Measurements from ENCODE around the gene EML1.

Gene EML1

DNA sequence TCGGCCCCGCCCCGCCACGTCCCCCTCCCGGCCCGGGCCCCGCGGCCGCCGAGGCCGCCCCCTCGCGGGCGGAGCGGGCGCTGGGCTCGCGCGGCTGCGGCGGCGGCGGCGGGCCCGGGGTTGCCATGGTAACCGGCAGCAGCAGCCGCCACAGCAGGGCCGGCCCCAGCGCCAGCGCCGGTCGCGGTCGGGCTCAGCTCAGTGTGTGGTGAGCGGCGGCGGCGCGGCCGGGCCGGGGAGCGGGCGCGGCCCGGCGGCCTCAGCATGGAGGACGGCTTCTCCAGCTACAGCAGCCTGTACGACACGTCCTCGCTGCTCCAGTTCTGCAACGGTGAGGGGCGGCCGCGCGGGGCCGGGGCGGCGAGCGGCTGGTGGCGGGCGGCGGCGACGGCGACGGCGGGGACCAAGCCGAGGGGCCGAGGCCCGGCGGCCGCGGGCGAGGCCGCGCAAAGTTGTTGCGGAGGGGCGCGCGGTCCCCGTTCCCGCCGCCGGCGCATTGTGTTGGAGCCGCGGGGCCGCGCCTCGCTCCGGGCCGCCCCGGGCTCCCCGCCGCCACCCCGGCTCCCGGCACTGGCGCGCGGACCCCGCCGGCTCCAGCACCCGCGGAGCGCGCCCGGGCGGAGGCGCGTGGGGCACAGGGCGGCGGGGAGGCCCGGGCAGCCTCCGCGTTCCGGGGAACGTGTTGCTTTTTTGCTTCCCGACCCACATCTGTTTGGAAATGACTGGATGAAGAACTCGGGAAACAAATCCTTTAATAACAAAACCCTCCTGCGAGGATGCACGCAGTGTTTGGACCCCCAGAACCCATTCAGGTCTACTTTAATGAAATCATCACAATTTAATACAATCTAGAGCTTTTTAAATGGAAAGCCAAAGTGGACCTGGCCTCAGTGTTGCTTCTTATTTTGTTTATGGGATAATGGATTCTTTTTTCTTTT lies at the start of gene EML1:
EML1 (plus strand) TSS at position 201 of the 938 bp plus-strand sequence; CDS start at position 265, 64 bp downstream.
- DNase-seq (ENCODE audit: low read depth): peak; percentile 61

DNA sequence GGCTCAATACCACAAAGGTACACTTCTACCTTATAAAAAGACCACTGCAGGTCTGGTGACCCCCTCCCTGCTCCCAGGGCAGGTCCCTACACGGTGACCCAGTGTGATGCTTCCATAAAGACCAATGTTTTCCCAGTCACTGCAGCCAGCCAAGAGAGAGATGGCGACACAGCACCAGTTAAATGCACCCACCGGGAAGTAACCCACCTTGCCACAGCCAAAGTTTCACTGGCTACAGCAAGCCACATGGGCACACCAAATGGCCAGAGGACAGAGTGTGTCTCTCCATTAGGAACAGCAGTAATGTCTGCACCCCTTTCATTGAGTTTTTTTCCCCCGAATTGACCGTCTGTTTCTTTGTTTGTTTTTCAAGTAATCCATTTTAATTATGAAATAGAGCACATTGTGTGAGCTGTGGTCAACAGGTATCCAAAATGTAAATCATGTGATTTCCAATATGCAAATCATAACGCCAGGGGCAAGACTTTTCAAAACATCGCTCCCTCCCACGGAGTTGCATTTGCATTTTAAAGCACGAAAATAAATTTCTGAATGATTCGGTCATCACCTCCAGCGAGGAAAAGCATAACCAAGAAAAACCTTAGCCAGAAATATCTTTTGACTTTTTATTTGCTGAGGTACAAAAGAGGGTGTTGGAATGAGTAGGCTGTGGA lies 48.9 kb upstream of the EML1 start:
- DNase-seq (ENCODE audit: low read depth): no peak

- DNase-seq (ENCODE audit: low read depth): no peak
Observed at GRCh38 chr14:99744873-99745224, 48.4 kb upstream of the EML1 start.

DNA sequence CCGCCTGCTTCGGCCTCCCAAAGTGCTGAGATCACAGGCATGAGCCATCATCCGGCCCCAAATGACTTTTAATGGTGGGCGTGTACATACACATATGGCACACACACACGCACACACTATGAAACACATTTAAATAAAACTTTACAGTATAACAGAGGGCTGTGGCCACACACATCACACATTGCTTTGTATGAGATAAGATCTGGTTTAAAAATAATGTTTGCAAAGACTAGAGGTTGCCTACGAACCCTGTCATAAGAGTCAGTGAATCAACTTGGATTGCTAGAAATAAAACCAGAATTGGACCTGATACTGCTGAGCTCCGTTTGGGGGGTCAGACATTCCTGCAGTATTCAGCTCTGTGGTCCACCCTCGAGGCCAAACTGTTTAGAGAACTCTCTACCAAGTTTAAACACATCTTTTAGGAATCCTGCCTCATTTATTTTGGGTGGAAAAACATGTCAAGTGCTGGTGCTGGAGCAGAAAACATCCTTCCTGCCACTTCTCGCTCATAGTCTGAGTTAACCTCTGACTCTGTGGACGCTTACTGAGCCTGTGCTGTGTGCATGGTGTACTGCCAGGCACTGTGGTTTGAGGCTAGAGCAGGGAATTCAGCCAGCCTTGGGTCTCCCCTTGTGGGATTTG lies 47.8 kb upstream of the EML1 start:
- DNase-seq (ENCODE audit: low read depth): no peak

DNA sequence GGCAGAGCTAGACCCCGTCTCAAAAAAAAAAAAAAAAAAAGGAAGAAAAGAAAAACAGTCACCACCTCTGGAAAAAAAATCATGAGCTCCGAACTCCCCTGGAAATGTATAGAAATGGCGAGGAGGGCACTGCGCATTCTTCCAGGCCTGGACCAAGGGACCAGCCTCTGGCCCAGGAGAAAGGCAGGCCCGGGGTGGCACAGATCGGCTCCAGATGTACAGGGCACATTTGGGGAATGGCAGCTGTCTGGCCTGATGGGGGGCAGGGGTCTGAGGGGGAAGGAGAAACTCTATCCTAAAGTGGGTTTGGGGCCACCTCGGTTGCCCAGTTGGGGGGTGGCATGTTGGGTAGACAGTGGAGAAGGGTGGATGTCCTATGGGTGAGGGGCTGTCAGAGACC lies 46.0 kb upstream of the EML1 start:
- DNase-seq (ENCODE audit: low read depth): no peak

DNA sequence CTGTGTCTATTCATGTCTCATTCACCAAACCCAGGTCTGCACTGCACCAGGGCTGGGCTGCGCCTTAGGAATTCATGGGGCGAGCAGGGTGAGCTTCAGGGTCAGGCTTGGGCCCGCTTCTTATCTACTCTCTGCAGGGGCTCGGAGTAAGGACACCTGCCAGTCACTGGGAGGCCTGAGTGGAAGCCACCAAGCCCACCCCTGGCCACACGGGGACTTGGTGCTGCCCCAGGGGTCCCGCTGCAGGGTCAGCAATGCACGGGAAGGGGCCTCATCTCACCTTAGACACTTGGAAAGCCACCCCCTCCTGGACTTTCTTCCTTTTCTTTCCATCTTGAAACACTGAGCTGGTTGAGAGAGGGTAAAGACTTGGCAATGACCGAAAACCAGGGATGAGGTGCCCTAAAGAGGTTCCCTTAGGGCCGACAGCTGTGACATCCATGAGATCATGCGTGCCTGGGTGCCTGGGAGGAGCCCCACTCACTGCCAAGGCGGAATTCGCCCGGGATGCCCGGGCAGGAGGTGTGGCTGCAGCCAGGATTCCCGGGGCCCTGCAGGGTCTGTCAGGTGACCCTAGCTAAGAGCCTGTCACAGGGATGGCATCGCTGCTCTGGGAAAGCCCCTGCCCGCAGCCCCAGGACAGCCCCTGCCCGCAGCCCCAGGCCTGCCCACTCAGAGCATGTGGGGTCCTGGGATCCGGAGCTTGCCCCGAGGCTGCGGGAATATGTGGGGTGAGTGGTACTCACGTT lies 45.5 kb upstream of the EML1 start:
- DNase-seq (ENCODE audit: low read depth): no peak

- DNase-seq (ENCODE audit: low read depth): no peak
Observed at GRCh38 chr14:99748529-99748928, 44.7 kb upstream of the EML1 start.

DNA sequence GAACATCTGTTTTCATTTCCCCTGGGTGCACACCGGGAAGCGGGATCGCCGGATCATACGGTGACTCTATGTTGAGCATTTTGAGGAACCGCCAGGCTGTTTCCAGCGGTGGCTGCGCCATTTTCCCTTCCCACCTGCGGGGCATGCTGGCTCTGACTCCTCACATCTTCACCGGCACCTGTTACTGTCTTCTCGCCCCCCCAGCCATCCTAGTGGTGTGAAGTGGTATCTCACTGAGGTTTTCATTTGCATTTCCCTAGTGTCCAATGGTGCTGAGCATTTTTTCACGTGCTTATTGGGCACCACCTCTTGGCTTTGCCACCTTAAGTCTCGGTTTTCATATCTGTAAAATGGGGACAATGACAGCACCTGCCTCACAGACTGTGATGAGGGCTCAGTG lies 44.1 kb upstream of the EML1 start:
- no peak for DNase-seq (ENCODE audit: low read depth)

DNA sequence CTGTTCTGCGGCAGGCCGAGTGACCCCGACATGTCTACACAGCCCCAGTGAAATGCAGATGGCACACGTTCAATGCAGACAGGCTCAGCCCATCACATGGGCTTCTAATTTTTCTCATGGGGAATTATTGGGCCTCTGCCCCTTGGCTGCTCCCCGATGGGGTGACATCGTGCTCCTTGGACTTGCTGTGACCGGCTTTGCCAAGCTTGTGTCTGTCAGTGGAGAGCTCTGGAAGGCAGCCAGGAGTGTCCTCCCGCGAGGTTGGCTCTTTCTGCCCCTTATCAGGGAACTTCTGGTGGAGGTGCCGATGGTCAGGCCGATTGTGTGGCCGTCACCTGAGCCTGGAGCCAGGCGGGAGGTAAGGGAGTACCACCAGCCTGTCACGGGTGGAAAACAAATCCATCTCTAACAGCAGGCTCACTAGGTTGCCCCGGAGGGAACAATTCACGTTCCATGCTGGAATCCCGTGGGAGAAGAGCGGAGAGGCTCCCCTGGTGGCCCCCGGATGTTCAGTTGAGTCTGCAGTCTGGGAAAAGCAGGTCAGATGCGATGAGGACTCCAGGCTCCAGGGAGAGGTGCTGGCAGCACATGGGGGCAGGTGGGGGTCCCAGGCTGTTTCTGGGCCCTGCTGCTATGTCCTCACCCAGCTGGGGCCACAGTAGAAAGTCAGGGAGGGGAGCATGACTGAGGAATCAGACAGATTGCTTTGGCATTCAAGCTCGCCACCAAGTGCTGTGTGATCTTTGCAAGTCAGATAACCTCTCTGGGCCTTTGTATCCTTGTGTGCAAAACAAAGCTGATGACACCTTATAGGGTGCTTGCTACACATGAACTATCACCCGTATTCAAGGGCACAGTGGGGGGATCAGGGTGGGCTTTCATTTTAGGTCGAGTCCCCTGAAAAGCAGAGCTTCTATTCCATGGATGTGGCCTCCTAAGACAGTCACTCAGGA lies 43.2 kb upstream of the EML1 start:
- DNase-seq (ENCODE audit: low read depth): no peak

- no peak for DNase-seq (ENCODE audit: low read depth)
Observed at GRCh38 chr14:99750746-99751450, 42.3 kb upstream of the EML1 start.

GRCh38 chr14:99751539-99752485 lies 41.4 kb upstream of the EML1 start:
- no peak for DNase-seq (ENCODE audit: low read depth)

- no peak for DNase-seq (ENCODE audit: low read depth)
Observed at GRCh38 chr14:99752486-99753121, 40.6 kb upstream of the EML1 start.

GRCh38 chr14:99753225-99754140 lies 39.7 kb upstream of the EML1 start:
- no peak for DNase-seq (ENCODE audit: low read depth)

DNA sequence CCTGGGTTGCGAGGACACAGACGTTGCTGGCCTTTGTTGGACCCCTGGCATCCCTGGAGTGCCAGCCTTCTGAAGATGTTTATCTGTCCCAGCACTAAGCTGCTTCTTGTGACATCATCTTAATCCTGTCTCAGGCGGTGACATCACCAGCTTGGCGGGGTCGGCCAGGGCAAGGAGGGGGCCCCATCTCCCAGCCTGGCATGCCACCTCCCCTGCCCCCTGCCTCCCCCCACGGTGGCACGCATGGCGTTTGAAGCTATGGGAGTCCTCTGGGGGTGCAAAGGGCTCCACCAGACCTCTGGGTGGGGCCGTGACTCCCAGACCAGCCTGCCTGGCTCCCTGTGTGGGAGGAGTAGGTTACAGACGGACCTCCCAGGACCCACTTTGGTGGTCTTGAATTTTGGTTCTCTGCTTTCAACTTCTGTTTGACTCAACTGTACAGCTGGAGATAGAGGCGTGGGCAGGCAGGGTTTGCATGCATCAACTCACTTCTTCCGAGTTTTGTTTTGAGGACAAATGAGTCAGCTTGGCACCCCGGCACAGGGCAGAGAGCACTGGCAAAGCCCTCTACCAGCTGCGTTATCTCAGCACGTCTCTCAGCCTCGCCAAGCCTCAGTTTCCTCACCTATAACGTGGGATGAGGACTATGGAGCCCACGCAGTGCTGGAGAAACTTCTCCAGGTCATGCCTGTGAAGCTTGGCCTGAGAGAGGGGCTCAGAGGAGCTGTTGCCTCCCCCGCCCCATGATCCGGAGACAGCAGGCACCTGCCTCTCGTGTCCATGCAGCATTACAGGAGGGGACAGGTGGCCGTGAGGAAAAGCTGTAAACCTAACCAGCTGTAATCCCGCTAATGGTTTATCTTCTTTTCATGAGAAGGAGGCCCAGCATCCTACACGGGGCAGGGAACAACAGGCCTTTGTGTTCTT lies 38.8 kb upstream of the EML1 start:
- no peak for DNase-seq (ENCODE audit: low read depth)

- no peak for DNase-seq (ENCODE audit: low read depth)
Observed at GRCh38 chr14:99755068-99755405, 38.2 kb upstream of the EML1 start.
